HG03432 (cell line): Measurements from ENCODE around the gene PRCP.
"Not testable (repeated sequence)": the region's sequence is repeated elsewhere in the genome, so short reads cannot be mapped to it uniquely, and the experiment has no call there.

Experiments
- ATAC-seq: cut with Tn5 transposase; IDR thresholded peaks from one replicate; pipeline ENCODE4 v1.9.1; 2021; ENCODE audit warnings: mild to moderate bottlenecking, moderate library complexity; ENCODE audit not compliant: unreplicated experiment

Gene PRCP

DNA sequence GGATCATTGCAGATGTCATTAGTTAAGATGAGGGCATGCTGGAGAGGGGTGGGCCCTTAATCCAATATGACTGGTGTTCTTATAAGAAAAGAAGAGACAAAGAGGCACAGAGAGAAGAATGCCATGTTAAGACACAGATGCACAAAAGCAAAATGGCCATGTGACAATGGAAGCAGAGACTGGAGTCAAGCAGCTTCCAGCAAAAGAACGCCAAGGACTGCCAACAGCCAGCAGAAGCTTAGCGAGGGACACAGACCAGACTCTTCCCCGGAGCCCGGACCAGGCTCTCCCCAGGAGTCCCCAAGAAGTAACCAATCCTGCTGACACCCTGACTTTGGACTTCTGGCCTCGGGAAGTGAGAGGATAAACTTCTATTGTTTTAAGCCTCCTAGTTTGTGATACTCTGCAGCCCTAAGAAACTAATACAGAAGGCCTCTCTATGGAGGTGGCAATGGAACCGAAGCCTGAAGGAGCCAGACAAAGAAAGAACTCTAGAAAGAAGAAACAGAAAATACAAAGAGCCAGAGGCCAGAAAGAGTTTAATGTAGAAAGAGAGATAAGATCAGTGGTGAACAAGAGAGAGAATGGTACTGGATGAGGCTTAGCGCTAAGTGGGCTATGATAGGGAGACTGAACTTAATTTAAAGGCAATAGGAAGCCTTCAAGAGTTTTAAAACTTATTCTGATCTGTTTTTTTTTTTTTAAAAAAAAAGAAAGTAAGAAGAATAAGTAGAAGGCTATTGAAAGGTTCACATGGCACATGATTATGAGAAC is 27.7 kb downstream of the PRCP start:
- ATAC-seq, result no peak

DNA sequence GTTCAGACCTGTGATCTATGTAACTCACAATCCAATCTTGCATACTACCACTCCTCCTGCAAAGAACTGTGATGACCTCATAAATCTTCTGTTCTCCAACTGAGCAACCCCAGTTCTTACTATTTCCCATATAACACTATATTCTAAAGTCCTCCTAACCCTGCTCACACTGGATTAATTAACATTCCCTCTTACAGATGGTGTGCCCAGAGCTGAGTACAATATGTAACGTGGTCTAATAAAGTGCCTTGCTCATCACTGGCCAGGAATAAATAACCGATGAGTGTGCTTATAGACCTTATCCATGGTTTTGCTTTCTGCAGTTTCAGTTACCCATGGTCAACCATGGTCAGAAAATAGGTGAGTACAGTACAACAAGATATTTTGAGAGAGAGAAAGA is 28.6 kb downstream of the PRCP start:
- no peak for ATAC-seq

DNA sequence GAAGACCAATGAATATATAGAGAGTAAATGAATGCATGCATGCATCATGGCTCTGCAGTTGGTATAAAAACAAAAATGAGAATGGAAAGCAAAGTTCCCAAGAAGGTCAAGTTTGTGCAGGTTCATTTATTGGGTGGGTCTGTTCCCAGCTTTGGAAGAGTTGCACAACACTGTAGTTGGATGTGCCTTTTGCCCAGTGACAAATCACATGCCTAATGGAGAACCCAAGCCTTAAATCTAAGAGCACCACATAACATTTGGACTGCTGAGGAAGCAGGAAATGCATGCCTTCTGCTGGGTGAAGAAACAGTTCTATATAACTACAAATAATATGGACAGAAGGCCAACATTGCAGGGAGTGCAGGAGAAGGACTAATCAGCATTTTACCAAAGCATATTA is 30.6 kb downstream of the PRCP start:
- no peak for ATAC-seq

DNA sequence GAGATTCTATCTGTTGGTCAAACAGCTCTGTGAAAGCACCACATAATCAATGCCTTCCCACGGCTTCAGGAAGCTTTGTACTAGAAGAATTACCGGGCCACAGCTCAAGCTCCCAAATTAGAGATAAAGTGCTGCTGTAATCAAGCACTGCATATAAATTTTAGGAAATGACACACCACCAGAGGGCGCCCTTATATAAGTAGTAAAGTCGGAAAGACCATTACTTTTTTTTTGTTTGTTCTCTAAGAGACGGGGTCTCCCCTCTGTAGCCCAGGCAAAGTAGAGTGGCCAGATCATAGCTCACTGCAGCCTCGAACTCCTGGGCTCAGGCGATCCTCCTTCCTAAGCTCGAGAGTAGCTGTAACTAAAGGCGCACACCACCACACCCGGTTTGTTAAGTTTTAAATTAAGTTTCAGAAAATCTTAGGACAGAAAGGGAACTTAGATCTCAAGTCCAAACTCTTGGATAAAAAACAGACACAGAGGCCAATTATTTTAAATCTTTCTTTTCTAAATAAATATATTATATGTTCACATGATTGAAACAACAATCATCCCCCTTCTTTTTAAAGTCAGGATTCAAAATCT is 32.6 kb downstream of the PRCP start:
- ATAC-seq, result peak; percentile 48

DNA sequence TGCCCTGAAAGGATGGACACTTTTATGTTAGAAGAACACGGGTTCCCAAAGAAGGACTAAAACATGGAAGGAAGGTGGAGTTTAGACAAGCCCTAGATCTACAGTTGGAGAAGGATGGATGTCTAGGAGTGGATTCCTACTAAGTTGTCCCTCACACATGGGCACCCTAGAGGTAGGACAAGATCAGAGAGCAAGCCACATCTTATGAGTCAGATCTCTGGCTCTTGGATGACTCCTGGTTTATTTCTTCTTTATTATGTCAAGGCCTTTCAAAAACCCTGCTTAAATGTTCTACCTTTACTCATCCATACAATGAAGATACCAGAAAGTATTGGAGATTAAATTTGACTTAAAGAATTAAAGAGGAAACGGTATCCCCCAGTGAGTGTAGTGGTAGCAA is 34.4 kb downstream of the PRCP start:
- ATAC-seq, result no peak

DNA sequence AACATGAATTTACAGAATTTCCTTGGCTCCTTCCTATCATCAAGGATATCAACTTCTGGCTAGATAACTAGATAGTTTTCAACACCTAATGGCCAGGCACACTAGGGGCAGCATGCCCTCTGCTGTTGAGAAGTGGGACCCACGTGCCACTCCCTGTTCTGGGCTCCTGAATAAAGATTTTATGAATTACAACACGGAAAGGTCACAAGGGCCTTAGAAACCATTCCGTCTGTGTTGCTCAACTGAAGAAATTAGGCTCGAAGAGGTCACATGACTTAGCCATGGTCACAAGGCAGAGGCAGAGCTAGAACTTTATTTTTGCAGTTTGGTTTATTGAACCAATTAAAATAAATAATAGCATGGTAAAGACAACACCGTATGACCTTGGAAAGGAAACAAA is 36.0 kb downstream of the PRCP start:
- no peak for ATAC-seq

DNA sequence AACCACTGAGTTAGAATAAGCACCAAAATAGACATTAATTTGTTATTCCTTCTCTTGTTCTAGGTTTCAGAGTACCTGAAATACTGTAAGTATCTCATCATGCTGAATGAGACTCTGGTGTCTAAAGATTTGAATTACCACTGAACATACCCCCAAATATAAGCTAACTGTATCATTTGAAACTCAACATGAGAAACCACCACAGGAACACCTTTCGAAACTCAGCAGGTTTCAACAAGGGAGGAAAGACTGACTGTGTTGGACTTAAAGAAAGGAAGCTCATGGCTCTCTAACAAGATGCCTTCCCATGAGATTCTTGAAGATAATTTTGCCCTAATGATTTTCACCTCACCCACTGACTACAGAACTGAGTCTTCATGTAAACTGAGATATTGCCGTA is 37.0 kb downstream of the PRCP start:
- no peak for ATAC-seq

DNA sequence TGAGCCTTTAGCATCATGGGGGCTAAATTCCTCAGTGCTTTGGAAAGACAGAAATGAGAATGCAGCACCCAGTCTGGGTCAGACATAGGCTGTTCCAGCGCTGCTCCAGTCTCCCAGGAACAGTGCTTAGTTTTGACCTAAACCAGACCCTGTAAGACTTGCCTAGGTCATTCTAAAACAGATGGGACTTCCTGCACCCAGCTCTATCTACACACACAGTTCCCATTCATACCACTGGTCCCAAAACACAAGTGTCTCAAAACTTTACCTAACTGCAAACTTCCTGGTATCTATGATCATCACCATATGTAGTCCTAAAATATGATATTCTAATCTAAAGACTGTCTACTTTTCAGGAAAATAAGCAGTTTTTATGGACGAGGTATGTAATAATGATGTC is 37.9 kb downstream of the PRCP start:
- ATAC-seq, result no peak

DNA sequence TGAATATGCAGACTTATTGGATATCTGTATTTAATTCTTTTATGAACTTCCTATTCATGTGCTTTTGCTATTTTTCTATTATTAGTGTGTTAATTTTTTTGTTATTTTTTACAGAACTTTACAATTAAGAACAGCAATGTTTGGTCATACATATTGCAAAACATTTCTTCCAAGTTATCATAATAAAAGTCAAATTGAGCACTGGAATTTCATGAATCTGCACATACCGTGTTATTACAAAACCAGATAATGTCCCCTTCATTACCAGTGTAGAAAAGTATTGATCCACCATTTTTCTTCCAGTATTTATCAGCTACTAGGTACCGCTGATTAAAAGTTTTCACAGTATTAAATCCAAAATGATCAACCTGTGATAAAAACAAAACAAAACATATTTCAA is 40.5 kb downstream of the PRCP start:
- no peak for ATAC-seq

DNA sequence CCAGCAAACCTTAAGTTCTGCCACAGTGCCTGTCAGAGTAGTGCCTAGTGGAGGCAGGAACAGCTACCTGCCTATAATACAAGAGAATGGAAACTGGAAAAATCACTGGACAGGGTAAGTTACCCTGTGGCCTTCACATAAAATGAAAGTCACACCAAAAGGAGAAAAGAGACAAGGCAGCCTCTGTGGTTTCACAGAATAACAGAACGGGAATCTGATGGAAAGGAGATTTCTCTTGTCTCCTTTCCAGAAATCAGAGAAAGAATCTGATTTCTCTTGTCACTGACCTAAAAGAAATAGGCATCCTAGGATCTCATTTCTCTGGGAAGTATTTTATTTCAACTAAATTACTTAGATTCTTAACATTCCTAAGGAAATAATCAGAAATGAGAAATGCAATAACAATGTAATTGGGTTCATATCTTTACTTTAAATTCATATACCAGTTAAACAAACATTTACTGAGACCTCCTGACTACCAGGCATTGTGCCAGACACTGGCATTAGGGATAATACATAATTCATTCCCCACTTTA is 41.6 kb downstream of the PRCP start:
- no peak for ATAC-seq

DNA sequence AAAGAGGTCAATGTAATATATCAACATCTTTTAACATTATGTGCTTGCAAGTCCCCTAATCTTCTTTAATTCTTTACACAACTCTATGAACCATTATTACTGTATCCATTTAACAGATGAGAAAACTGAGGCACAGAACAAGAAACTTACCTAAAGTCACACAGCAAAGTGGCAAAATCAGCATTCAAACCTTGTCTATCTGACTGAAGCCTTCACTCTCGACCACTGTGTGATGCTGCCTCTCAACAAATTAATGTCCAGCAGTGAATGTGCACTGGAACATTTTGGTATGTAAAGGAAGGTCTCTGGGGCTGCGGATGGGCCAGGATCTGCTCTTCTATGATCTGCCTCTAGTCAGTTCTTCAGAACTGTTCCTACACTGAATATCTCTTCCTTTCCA is 42.1 kb downstream of the PRCP start:
- no peak for ATAC-seq

DNA sequence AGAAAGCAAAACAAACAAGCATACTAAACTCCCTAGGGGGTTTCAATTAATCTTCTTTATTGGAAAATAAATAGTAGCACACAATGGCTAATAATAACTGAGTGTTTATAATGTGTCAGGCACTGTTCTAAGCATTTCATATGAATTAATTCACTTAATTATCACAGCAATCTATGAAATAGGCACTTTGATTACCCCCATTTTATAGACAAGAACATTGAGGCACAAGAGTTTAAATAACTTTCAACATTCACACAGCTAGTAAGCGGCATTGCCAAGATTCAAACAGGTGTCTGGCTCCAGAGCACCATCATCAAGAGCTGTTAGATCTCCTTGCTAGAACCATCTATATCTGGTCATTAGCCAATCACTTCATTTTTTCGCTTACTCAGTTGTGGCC is 43.1 kb downstream of the PRCP start:
- no peak for ATAC-seq

DNA sequence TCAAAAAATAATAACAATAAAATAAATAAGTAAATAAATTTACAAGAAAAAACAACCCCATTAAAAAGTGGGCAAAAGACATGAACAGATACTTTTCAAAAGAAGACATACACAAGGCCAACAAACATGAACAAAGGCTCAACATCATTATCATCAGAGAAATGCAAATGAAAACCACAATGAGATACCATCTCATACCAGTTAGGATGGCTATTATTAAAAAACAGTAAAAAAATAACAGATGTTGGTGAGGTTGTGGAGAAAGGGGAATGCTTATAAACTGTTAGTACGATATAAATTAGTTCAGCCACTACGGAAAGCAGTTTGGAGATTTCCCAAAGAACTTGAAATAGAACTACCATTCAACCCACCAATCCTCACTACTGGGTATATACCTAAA is 44.6 kb downstream of the PRCP start:
- ATAC-seq, result no peak

DNA sequence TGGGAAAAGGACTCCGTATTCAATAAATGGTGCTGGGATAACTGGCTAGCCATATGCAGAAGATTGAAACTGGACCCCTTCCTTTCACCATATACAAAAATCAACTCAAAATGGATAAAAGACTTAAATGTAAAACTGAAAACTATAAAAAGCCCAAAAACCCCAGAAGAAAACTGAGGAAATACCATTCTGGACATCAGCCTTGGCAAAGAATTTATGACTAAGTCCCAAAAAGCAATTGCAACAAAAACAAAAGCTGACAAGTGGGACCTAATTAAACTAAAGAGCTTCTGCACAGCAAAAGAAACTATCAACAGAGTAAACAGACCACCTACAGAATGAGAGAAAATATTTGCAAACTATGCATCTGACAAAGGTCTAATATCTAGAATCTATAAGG is 45.3 kb downstream of the PRCP start:
- not testable (repeated sequence) for ATAC-seq

DNA sequence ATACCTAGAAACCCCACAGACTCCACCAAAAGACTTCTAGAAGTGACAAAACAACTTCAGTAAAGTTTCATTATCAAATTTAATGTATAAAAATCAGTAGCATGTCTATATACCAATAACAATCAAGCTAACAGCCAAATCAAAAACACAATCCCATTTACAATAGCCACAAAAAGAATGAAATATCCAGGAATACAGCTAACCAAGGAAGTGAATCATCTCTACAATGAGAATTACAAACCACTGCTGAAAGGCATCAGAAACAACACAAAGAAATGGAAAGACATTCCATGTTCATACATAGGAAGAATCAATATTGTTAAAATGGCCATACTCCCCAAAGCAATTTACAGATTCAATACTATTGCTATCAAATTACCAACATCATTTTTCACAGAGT is 46.0 kb downstream of the PRCP start:
- no peak for ATAC-seq

DNA sequence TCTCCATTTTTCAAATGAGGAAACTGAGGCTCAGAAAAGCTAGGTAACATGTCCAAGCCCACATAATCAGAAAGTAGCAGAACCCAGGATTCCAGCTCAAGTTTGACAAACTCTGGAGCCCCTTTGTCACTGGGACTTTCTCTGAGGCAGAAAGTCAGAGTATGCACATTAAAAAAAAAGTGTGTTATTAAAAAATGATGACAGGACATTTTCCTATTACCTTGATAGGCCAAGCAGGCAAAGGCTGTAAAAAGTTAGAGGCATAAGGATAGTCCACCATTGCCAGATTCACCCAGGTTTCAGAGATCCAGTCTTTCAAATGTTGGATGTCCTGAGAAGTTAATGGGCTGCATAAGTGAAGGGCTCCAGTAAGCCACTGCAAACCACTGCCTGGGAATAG is 51.4 kb downstream of the PRCP start:
- no peak for ATAC-seq

DNA sequence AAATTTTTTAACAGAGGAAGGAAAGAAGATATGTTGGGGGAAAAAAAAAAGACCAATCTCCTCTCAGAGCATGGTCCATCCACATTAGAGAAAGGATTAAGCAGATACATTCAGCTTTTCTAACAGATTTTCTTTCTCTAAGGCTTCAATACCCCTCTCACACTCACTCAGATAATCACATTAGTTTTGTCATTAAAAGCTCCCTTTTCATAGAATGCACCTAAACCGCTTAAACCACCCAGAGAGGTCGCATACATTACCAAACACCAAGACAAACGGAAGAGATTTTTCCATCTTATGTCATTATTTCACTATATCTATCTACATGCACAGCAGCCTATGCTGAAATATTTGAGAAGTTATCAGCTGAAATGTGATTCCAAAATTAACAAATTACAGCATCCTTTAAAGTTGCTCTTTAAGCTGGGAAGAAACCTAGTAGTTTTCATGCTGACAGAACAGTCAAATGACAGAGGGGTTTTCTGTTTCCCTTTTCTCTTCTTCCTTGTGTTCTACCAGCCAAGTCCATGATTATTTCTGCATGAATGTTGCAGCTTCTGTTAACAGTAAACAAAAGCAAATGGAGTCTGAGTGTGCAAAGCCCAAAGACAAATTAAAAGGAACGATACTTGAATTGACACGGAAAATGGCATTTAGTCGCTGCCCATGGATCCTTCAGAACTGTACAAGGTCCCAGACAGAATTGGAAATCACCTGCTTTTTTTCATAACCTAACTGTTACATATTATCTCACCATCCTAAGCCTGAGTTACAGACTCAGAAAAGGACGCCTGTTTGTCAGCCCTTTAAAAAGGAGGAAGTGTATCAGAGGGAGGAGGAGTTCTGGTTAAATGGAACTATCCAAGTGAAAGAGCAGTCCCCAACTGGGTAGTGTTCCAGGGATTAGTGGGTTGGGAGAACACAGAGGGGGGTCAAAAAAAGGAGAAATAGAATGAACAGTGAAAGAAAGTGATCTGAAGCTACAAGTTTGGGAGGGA is 54.6 kb downstream of the PRCP start:
- ATAC-seq, result no peak

DNA sequence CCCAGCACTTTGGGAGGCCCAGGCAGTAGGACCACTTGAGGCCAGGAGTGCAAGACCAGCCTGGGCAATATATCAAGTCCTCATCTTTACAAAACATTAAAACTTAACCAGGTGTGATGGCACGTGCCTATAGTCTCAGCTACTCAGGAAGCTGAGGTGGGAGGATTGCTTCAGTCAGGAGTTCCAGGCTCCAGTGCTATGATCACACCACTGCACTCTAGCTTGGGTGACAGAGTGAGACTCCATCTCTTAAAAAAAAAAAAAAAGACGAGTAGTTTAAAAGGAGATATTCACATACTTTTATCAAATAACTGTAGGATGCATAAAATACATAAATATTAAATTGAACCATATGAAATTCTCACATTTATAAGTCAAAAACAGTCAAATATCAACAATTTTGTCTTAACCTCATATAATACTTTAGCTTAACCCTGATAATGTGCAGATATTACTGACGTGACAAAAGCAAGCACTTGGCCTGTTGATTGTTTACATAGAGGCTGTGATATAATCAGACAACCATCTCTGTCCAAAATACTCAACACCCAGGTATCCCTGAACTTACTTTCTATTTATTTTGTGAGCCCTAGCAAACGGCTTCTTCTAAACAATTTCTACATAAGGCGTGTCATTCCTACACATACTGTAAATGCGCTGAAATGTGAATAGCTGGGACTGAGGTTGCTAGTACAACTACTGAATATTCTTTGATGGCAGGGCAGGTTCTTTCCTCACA is 57.0 kb downstream of the PRCP start:
- ATAC-seq, result no peak

DNA sequence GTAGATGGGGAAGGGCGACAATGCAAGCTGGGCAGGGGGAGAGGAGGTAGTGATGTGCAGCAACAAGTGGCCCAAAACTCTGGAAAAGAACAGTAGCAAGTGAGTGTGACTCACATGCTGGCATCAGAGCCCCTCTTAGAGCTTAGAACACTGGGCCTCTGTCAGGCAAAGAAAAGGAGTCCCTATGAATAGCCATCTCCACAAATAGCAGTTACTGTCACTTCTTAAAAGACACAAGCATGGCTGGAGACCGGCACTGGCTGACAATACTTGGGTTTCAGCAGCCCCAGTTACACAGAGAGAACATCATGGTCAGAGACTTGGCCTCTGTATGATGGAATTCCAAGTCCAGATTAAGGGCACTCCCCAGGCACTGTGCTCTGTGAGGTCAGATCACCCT is 58.2 kb downstream of the PRCP start:
- no peak for ATAC-seq

DNA sequence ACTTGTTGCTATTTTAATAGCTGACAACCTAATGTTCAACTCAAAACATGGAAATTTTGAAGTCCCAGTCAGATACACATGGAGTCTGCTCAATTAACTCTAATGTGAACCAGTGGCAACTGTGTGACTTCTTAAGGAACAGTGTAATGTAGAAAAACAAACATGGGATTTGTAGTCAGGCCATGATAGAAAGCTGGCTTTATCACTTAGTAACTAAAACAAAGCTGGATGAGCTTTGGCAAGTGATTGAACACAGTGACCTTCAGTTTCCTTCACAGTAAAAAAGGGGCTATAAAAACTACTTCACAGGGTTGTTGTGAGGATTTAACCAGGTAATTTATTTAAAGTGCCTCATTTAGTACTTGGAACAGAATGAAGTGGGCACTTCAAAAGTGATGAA is 62.6 kb downstream of the PRCP start:
- no peak for ATAC-seq

DNA sequence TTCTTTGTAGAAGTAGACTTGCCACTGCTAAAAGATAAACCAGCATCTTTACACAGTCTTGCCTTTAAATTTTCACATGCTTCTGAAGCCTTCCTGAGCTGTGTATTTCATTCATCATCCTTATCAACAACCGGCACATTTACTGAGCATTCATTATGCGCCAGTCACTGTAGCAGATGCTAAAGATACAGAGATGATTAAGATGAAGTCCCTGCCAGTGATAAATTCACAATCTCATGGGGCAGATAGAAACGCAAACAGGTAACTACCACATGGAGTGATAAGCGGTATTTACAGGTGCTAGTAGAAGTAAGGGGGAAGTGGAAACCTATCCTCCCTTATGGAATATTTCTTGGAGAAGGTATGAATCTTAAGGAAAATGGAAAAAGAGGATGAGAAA is 67.2 kb downstream of the PRCP start:
- ATAC-seq, result no peak
